HPDE6-E6E7 (cell line): ENCODE results near the gene PRLR.
"Not testable (repeated sequence)": the region's sequence is repeated elsewhere in the genome, so short reads cannot be mapped to it uniquely, and the experiment has no call there.

ENCODE experiments used
- DNase-seq: peaks from one replicate; pipeline ENCODE4 v3.0.0; 2011; ENCODE audit warnings: missing footprints; ENCODE audit errors: extremely low spot score

PRLR gene

DNA sequence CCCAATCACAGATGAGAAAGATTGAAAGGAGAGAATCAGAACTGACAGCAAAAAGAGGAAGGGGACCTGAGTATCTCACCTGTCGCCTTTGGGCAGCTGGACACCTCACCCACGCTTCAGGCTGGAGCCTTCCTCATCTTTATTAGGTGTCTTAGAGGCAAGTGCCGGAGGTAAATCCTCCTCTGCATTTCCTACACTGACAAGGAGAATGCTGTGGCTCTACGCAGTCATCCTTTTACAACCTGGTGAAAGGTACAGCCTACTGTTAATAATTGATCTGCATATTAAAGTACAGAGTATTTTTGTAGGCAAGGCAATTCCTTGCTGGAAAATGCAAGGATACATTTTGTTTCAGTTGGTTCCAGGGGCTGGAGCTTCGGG lies 34.8 kb downstream of the PRLR start:
- DNase-seq = no peak

DNA sequence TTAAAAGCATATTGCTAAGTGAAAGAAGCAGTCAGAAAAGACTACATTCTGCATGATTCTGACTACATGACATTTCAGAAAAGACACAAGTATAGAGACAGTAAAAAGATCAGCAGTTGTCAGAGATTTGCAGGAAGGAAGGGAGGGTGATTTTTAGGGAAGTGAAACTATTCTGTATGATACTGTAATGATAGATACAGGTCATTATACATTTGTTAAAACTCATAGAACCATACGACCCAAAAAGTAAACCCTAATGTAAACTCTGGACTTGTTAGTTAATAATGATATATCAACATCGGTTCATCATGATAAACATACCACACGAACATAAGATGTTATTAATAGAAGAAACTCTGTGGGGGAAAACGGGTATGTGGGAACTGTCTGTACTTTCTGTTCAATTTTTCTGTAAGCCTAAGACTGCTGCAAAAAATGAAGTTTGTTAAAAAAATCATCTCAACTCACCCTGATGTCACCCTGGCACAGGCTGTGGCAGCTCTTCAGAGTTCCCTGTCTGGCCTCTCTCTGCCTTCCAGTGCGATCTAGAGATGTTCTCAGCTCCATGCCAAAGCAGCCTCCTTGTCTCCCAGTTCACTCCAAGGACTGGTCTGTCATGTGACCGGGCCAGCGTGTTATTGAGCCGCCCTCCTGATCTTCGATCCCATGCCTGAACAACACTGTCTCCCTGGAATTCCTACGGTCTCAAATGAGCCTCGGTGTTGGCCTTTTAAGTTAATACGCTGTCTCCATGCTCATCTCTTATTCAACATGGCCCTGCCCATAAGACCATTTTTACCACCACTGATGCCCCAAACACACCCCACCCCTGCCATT lies 35.4 kb downstream of the PRLR start:
- DNase-seq = no peak

DNA sequence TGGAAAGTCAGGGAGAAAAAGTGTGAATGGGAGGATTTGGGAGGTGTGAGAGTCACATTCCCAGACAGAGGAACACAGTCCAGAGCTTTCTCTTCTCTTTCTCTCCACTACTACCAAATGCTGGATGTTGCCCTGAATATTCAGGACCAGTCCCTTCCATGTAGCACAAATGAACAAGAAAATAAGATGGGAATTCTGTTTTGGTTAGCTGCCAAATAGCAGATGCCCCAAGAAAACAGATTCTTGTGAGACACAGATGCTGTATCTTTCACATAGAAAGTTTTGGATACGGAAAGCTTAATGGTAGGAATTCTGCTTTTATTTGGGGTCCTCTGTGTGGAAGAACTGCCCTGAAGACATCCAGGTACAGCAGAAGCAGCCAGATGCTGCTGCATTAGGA lies 37.8 kb downstream of the PRLR start:
- no peak for DNase-seq

DNA sequence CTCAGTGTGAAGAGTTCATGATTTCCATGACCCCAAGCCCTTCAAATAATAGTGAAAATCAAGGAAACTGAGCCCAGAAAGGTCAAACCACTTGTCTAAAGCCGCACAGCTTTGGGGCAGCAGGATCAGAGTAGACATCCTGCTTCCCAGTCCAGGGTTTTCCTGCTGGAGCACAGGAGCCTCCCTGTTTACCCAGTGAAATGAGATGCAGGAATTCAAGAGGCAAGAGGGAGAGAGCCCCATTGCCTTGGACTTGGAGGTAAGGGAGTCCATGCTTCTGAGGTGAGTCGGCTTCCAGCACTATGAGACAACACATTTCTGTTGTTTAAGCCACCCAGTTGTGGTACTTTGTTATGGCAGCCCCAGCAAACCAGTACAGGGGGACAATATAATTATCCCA lies 40.5 kb downstream of the PRLR start:
- DNase-seq = not testable (repeated sequence)

DNA sequence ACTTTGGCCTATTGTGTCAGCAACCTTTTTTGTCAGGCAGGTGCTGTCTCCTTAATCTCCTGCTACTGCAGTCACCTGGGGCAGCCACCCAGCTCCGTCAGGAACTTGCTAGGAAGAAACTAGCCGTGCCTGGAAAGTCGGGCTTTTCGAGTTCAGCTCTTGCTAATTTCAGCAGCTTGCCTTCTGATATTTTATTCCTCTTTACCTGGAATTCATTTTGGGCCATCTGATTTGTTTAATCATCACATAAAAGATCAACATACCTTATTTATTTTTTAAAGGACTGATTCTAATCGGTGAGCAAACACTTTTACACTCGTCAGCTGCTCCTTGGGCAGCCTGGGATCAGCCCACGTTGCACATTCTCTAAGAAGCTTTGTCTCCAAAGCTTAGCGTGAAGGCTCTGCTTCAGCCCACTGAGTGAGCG lies 42.2 kb downstream of the PRLR start:
- no peak for DNase-seq

DNA sequence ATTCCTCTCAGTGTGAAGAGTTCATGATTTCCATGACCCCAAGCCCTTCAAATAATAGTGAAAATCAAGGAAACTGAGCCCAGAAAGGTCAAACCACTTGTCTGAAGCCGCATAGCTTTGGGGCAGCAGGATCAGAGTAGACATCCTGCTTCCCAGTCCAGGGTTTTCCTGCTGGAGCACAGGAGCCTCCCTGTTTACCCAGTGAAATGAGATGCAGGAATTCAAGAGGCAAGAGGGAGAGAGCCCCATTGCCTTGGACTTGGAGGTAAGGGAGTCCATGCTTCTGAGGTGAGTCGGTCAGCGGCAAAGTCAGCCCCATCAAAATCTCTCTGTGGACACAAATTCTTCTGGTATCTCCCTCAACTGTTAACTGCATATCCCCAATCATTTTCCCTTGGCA lies 42.7 kb downstream of the PRLR start:
- not testable (repeated sequence) for DNase-seq

DNA sequence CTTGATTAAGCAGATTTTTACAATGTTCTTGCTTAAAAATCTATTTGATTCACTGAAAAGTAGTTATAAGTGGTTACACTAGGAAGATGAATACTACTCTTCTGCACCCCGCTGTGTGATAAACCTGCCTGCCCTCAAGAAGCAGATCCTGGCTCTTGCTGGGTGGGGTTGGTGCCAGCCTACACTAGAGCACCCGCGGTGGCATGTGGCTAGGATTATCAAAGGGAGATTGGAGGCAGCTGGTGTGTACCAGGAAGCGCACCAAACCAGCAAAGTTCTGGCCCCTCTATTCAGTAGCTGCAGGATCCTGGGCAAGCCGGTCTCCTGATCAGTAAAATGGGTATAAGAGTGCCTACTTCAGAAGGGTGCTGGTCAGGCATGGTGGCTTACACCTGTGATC lies 43.5 kb downstream of the PRLR start:
- DNase-seq = no peak

DNA sequence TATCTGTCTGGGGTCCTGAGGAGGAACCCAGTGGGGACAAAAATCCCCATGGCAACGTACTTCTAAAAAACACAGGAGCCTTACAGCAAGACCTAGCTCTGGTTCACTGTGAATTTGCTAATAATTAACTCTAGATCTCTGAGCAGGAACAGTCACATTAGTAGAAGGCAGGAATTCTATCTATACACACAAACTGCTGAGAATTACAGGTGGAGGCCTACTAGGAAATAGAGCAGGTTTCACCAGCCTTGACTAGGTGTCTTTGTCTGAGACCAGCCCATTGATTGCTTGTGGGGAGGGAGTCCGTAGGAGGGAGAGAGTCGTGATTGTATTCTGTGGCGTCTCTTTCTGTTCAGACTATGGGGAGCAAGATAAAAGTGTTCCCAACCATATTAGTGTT lies 44.8 kb downstream of the PRLR start:
- DNase-seq = no peak

DNA sequence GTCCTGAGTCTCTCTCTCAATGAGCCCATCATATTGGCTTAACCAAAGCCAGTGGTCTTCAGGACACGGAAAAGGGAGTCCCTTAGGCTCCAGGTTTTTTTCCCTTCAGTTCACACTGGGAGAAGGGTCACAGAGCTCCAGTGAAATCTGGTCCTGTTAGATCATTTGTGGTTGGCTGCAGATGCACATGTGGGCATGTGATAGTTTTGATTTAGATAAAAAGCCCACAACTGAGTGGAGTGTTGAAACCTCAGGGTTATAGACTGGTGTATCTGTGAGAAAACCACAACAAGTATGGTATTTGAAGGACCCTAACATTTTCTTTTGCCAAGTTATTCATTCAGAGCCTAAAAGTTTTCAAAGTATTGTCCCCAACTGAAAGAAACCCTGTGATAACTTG lies 46.7 kb downstream of the PRLR start:
- DNase-seq = no peak

DNA sequence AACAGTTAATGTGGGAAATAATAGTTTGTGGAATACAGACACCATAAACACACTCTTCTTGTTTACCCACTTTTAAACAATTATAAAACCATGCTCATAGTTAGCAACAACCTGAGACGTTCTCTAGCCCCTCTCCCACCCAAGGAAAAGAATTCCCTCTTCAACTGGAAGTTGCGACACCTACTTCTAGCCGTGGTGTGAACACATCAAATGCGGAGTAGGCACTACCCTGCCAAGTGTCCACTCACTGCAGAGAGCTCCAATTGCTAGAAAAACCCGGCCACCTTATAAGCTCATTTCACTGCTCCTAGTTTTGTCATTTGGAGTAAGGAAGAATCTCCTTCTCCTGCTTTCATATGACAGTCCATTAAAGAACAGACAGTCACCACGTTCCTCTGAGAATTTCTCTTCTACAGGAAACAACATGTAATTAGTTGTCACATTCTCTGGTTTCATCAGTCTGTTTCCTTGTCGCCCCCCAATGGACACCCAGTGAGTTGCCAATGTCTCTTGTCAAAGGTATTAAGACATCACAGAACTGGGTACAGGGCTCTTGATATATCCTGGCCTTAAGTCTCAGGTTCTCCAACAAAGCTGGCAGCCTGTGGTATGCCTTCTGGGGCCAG lies 47.3 kb downstream of the PRLR start:
- no peak for DNase-seq

DNA sequence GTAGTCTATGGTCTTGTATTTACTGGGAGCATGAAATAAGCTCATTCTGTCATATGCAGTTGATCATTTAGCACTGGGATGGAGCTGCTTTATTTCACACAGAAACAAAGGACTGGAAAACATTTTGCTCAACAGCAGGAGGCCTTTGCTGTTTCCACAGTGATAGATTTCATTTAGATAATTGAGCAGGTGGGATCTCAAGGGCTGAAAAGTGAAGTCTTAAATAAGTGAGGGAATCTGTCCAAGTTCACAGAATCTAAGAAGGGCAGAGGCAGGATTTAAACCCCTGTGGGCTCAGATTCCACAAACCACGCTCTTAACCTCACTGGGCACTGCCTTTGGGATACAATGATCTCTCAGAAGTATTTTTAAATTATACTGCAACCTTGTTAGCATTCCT lies 47.8 kb downstream of the PRLR start:
- no peak for DNase-seq

DNA sequence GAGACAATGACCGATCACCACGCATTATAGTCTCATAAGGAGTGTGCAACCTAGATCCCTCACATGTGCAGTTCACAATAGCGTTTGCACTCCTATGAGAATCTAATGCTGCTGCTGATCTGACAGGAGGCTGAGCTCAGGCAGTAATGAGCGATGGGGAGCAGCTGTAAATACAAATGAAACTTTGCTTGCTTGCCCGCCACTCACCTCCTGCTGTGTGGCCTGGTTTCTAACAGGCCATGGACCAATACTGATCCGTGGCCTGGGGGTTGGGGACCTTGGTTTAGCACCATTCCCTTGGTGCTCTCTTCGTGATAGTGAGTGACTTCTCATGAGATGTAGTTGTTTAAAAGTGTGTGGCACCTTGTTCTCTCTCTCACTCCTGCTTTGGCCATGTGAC lies 50.2 kb downstream of the PRLR start:
- DNase-seq = no peak

DNA sequence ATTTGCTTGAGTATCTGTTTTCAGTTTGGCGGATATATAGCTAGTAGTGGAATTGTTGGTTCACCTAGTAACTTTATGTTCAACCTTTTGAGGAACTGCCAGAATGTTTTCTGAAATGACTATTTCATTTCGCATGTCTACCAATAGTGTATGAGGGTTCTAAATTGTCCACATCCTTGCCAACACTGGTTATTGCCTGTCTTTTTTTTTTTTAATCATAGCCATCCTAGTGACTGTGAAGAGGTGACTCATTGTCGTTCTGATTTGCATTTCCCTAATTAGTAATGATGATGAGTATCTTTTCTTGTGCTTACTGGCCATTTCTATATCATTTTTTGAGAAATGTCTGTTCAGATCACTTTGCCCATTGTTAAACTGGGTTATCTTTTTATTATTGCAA lies 52.5 kb downstream of the PRLR start:
- no peak for DNase-seq

DNA sequence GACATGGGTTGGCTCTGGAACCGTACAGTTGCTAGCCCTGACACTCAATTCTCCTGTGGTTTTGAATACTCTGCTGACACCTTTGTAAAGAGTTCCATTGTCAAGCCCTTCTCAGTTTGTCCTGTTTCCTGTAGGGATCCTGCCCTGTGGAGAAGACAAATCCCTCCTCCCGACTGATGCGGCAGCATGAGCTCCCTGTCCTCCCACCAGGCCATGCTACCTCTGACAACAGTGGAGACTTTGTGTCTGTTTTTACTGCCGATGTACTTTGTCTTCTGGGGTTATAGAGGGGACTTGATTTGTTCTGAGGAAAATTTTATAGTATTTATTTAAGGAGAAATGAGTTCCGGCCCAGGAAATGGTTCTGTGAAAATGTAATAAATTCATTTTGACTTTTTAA lies 57.8 kb downstream of the PRLR start:
- DNase-seq = no peak

DNA sequence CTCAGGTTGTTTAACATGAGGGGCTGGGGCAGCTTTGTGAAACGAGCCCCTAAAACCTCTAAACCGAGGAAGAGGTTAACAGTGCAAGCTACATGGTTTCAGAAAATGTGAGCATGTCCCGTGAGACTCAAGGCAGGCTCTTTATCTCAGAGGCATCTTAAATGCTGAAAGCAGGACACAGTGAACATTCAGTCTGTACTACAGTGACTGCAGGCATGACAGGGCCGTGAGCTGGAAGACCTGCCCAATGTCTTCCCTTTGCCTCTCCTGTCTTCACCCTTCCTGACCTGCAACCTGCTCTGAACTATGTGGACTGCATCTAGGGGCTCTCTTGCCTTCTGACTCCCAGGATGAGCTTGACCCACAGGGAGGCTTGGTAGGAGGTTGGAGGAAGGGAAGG lies 58.3 kb downstream of the PRLR start:
- no peak for DNase-seq

DNA sequence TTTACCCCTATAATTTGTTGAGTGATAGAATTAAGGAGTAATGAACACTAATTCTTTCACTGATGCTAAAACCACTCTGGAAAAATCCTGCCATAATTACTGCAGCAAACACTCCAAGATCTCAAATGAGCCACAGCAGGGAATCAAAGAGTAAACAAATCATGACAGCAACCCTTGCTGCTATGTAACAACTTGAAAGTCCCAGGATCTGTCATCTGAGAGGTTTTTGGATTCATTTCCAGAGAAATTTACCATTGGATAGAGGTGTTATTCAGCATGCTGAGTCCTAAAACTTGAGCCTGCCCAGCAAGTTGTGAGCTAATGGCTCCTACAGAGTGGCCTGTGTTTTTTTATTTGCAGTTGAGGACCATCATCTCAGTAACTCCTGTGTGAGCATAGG lies 59.2 kb downstream of the PRLR start:
- no peak for DNase-seq

DNA sequence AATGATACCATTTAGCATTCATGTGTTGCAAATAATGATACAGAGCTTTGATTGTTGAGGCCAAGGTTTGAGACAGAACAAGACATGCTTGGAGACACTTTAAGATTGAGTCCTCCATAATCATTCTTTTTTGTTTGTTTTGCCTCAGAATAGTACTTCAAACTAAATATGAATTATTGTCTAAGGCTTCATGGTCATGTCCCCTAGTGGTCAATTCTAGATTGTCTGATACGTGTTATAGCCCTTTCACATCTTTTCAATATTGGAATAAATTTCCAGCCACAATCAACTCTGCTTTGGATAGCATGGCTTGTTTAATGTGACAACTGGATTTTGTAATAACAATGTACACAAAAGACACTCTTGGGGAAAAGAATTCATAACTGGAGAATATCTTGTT lies 64.2 kb downstream of the PRLR start:
- DNase-seq = no peak

DNA sequence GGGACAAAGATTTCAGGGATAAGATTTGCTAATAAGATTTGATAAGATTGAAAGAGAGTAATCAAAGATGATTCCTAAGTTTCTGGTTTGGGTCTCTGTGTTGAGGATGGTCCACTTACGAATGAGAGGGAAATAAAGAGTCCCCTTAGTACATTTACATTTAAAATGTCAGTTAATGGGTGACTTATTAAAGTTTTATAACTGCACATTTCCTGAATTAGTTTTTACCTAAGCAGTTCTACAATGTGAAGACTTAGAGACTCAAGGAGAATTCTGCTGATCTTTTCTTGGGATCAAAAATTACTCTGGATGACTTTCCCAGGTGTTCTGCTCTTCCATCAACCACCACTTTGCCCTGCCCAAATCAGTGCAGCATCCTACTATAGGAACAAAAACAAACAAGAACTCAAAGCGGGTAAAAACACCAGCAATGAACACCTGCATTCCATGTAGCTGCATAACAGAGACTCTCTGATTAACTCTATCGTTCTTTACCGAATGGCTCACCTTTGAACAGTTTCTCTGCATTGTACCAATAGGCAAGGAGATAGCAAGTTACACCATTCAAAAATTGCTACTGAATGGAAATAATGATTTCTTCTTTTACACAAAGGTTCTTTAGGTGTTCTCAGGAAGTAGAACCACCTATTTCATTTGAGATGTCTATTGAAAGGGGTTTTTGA lies 65.3 kb downstream of the PRLR start:
- DNase-seq = no peak

DNA sequence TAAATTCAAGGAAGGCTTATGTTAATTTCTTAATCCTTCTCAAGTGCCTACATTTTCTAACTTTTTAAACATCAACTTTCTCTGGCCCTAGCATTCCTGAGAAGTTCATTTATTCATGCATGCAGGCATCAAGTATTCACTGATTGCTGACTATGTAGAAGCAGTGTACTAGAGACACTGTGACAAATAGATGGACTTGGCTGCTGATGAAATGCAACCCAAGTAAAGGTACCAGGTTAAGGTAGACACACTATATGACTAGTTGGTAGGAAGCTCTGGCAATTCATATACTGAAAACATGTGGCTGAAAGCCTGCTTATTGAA lies 66.6 kb downstream of the PRLR start:
- no peak for DNase-seq

DNA sequence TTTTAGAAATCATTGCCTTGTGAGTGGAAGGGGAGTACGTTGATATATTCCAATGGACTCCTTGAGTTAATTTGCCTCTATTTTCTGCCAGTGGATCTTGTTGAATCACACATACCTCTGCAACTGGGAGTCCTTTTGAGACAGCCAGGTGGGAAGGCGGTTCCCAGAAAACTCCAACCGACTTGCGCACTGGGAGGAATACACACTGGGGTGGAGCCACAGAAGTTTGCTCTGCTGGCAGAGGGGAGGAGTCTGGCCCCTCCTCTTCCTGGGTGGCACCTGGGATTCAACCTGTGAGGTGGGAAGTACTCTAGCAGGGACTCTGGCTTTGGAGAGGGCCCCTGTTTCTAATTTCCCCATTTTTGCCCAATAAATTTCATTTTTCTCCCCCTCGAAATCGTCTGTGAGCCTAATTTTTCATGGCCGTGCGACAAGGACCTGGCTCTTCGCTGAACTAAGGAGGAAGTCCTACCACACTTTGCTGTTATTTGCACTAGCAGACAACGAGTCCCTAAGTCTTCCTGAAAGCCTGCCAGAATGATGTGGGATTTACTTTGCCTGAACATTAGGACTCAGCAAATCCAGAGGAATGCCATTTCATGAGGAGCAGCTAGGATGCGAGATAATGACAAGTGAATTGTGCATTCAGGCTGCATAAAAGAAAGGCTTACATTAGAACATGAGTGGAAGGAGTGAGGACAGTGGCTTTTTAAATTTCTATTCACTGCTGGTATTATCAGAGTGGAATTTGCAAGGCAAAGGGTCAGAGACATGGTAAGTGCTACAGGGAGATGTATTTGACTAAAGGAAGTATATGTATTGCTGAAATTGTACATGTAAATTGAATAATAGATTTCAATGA lies 67.2 kb downstream of the PRLR start:
- no peak for DNase-seq

DNA sequence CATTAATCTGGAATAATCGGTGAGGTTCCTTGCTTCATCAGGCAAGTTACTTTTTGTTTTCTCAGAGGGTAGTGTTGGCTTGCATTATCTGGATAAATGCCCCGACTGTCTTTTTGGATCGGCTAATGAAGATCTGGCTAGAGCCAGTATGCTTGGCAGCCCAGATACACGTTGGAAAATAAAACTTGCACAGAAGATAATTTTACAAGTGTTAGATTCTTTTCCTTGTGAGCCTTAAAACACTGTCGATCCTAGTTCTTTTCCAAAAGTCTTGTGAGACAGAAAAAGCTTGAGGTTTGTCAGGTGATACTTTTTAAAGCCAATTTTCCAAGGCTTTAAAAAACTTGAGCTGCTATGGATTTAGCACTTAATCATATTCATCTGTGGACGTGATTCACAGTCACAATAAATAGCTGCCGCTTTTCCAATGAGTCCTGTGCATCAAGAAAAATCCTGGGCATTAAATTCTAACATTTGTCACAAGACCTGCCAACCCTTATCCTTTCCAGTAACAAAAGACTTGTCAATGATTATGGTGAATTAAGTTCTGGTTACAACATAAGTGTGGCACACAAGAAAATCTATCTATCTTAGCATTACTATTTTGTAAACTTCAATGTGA lies 68.5 kb downstream of the PRLR start:
- DNase-seq = no peak
